PFSK-1 (cell line): Measurements from ENCODE around the gene NBL1.

ENCODE experiments used
- FOXP2 ChIP-seq: optimal IDR thresholded peaks from 2 replicates; pipeline ENCODE3; 2011; ENCODE audit warnings: borderline replicate concordance, control low read depth, inconsistent platforms; ENCODE audit not compliant: insufficient read depth; ENCODE audit errors: extremely low read length, extremely low read depth
- POLR2AphosphoS5 ChIP-seq: IDR thresholded peaks from 2 replicates; pipeline ENCODE4 v1.6.1; 2012; ENCODE audit warnings: low read depth, mild to moderate bottlenecking, control low read depth, low read length, moderate library complexity
- SIN3A ChIP-seq: IDR thresholded peaks from 2 replicates; pipeline ENCODE4 v1.6.1; 2012; ENCODE audit warnings: mild to moderate bottlenecking, low read length, moderate library complexity, borderline replicate concordance; ENCODE audit not compliant: insufficient read depth
- TAF1 ChIP-seq: IDR thresholded peaks from 2 replicates; pipeline ENCODE4 v1.6.1; 2012; ENCODE audit warnings: low read length, control low read depth, borderline replicate concordance; ENCODE audit not compliant: insufficient read depth
- TF ChIP-seq, protein P1 (sequence below), 2 experiments: IDR thresholded peaks; 2 replicates each; pipeline versions ENCODE4 v1.6.1 to v1.8.0; 2011 to 2012; ENCODE audit warnings: low read depth in 2 of 2, low read length in 2 of 2, control low read depth in 1 of 2, inconsistent platforms in 1 of 2, mild to moderate bottlenecking in 1 of 2, moderate library complexity in 1 of 2; ENCODE audit not compliant: insufficient read depth in 1 of 2

DNA sequence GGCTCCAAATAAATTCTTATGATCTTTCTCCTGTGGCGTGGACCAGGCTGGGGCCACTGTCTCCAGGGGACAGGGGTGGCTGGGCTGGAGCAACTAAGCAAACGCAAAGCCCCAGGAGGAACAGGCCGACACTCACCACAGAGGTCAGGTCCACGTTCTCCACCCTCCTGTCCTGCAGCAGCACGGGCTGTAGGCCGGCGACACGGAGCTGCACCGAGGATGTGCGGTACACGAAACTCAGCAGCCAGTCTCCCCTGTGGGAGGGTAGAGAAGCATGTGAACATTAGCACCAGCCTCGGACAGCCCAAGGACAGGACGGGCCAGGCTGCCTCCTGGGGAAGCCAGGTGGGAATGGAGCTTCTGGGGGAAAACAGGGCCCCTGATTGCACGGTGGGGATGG lies 50.2 kb downstream of the NBL1 start:
- TF ChIP-seq POLR2AphosphoS5 (no peak), SIN3A (no peak), FOXP2 (no peak), TAF1 (no peak)
- TF ChIP-seq, protein P1, sequence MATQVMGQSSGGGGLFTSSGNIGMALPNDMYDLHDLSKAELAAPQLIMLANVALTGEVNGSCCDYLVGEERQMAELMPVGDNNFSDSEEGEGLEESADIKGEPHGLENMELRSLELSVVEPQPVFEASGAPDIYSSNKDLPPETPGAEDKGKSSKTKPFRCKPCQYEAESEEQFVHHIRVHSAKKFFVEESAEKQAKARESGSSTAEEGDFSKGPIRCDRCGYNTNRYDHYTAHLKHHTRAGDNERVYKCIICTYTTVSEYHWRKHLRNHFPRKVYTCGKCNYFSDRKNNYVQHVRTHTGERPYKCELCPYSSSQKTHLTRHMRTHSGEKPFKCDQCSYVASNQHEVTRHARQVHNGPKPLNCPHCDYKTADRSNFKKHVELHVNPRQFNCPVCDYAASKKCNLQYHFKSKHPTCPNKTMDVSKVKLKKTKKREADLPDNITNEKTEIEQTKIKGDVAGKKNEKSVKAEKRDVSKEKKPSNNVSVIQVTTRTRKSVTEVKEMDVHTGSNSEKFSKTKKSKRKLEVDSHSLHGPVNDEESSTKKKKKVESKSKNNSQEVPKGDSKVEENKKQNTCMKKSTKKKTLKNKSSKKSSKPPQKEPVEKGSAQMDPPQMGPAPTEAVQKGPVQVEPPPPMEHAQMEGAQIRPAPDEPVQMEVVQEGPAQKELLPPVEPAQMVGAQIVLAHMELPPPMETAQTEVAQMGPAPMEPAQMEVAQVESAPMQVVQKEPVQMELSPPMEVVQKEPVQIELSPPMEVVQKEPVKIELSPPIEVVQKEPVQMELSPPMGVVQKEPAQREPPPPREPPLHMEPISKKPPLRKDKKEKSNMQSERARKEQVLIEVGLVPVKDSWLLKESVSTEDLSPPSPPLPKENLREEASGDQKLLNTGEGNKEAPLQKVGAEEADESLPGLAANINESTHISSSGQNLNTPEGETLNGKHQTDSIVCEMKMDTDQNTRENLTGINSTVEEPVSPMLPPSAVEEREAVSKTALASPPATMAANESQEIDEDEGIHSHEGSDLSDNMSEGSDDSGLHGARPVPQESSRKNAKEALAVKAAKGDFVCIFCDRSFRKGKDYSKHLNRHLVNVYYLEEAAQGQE (IDR thresholded peaks at IDR 0.05; ENCODE audit: insufficient read depth in 1 of 2, low read depth in 2 of 2, low read length in 2 of 2), result no peak
